HEK293T (cell line): ENCODE data around the gene UBR1.

ENCODE experiments used
- ARNT ChIP-seq: fragments of 450-650 bp; IDR thresholded peaks from 2 replicates; pipeline ENCODE4 v1.6.1; 2017; ENCODE audit warnings: mild to moderate bottlenecking
- BHLHE40 ChIP-seq: fragments of 450-650 bp; IDR thresholded peaks from 2 replicates; pipeline ENCODE4 v1.6.1; 2016; ENCODE audit warnings: mild to moderate bottlenecking, moderate library complexity, borderline replicate concordance
- FOXK2 ChIP-seq: fragments of 450-650 bp; IDR thresholded peaks from 2 replicates; pipeline ENCODE4 v1.6.1; 2016; ENCODE audit warnings: mild to moderate bottlenecking
- FOXM1 ChIP-seq: fragments of 450-650 bp; IDR thresholded peaks from 2 replicates; pipeline ENCODE4 v1.6.1; 2017; ENCODE audit warnings: mild to moderate bottlenecking, borderline replicate concordance
- HDGF ChIP-seq: fragments of 450-650 bp; IDR thresholded peaks from 2 replicates; pipeline ENCODE4 v1.6.1; 2017; ENCODE audit warnings: antibody characterized with exemption, borderline replicate concordance
- L3MBTL2 ChIP-seq: fragments of 450-650 bp; conservative IDR thresholded peaks from 2 replicates; pipeline ENCODE4 v1.6.1; 2016; ENCODE audit warnings: mild to moderate bottlenecking
- SP1 ChIP-seq: fragments of 450-650 bp; IDR thresholded peaks from 2 replicates; pipeline ENCODE4 v1.6.1; 2017
- TARDBP ChIP-seq: fragments of 450-650 bp; IDR thresholded peaks from 2 replicates; pipeline ENCODE4 v1.6.1; 2016
- TF ChIP-seq, protein P1 (sequence below): fragments of 450-650 bp; IDR thresholded peaks from 2 replicates; pipeline ENCODE4 v1.6.1; 2016

- TF ChIP-seq BHLHE40 (no peak), SP1 (no peak), FOXM1 (no peak), ARNT (no peak), FOXK2 (no peak), HDGF (no peak), L3MBTL2 (no peak), TARDBP (no peak)
- TF ChIP-seq, protein P1, sequence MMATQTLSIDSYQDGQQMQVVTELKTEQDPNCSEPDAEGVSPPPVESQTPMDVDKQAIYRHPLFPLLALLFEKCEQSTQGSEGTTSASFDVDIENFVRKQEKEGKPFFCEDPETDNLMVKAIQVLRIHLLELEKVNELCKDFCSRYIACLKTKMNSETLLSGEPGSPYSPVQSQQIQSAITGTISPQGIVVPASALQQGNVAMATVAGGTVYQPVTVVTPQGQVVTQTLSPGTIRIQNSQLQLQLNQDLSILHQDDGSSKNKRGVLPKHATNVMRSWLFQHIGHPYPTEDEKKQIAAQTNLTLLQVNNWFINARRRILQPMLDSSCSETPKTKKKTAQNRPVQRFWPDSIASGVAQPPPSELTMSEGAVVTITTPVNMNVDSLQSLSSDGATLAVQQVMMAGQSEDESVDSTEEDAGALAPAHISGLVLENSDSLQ, result no peak
Observed at GRCh38 chr15:43118286-43118685, 12.4 kb upstream of the UBR1 start.
